NB4 (cell line): ENCODE results near the gene SEC16A.

ENCODE experiments used
- DNase-seq: peaks from one replicate; pipeline ENCODE4 v3.0.0; 2010; ENCODE audit warnings: low read depth
- H3K4me3 ChIP-seq: one replicate; pipeline ENCODE4 v1.5.1; 2011; ENCODE audit warnings: mild to moderate bottlenecking, low read depth, low read length, moderate library complexity
- CTCF ChIP-seq: IDR thresholded peaks from one replicate; pipeline ENCODE4 v1.5.1; 2012; ENCODE audit warnings: low read depth, low read length
- MAX ChIP-seq: IDR thresholded peaks from 2 replicates; pipeline ENCODE4 v1.6.1; 2011; ENCODE audit warnings: low read depth, low read length
- MYC ChIP-seq: IDR thresholded peaks from 2 replicates; pipeline ENCODE4 v1.6.1; 2011; ENCODE audit warnings: low read depth, low read length
- POLR2A ChIP-seq: IDR thresholded peaks from 2 replicates; pipeline ENCODE4 v1.6.1; 2011; ENCODE audit warnings: mild to moderate bottlenecking; ENCODE audit not compliant: insufficient read length; ENCODE audit errors: extremely low read depth

SEC16A gene

DNA sequence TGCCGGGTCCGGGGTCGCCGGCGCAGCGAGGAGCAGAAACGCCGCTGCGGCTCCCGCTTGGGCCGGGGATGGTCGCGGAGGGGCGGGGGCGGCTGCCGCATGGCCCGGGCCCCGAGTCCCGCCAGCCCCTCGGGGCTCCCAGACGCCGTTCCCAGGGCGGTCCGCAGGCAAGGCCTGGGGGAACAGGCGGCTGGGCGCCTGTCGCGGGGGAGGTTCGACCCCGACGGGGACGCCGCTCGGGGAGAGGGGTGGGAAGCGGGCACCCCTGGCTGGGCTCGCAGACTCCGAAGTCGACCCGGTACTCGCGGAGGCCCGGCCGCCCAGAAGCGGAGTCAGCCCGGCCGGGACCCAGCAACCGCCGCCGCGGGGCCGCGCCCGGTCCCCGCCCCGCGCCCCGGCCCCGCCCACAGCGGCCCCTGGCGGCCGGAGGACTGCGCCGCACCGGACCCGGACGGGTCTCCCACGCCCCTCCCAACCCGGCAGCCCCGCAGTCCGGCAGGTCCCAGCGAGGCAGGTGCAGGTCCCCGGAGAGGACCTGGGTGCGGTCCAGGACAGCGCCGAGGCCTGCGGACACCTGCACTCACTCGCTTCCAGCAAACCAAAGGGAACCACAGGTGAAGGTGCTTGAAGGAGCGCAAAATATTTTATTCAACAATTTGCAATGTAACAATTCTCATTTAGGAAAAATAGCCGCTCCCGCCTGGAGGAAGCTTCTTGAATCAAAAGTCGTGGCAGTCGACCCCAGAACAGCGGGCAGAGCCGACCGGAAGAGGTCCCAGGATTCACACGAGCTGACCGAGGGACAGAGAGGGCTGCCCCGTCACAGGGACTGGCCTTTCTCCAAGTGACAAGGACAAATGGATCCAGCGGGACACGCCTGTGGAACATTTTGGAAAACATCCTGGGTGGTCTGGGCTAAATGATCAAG is 43.1 kb downstream of the SEC16A start, which contains the start of gene INPP5E:
Gene INPP5E, minus strand, starts transcription at position 365 of the 928 bp plus-strand sequence. CDS start 426 bp downstream, outside the sequence.
- DNase-seq = peak; percentile 75
- TF ChIP-seq MYC (no peak; the same call in 1 of the 2 replicates), MAX (no peak), CTCF (peak; percentile 48), POLR2A (peak; percentile 42)
- H3K4me3 ChIP-seq = peak within 1 kb of the TSS; percentile 56

- DNase-seq = peak; percentile 66
- TF ChIP-seq POLR2A (no peak), MAX (no peak), CTCF (no peak), MYC (no peak)
- peak overlapping the region; percentile 56 for H3K4me3 ChIP-seq
Observed at GRCh38 chr9:136438548-136439480, 44.0 kb downstream of the SEC16A start.

GRCh38 chr9:136437839-136438547 is 44.8 kb downstream of the SEC16A start:
- no peak for DNase-seq
- H3K4me3 ChIP-seq = peak overlapping the region; percentile 56
- TF ChIP-seq CTCF (no peak), MAX (no peak)

- TF ChIP-seq MYC (no peak), POLR2A (no peak), MAX (no peak)
- no peak for DNase-seq
- peak overlapping the region; percentile 25 for H3K4me3 ChIP-seq
Observed at GRCh38 chr9:136437430-136437829, 45.4 kb downstream of the SEC16A start.

GRCh38 chr9:136436055-136436634 is 46.7 kb downstream of the SEC16A start:
- TF ChIP-seq MYC = no peak
- no peak overlapping the region for H3K4me3 ChIP-seq
- no peak for DNase-seq

GRCh38 chr9:136434580-136435169 is 48.2 kb downstream of the SEC16A start:
- H3K4me3 ChIP-seq = no peak overlapping the region
- TF ChIP-seq POLR2A (no peak), MAX (no peak), MYC (no peak), CTCF (no peak)
- DNase-seq = no peak
